ENCODE measurements around the gene SLC9C2.
"Not testable (repeated sequence)": the region's sequence is repeated elsewhere in the genome, so short reads cannot be mapped to it uniquely, and the experiment has no call there.

Gene SLC9C2

DNA sequence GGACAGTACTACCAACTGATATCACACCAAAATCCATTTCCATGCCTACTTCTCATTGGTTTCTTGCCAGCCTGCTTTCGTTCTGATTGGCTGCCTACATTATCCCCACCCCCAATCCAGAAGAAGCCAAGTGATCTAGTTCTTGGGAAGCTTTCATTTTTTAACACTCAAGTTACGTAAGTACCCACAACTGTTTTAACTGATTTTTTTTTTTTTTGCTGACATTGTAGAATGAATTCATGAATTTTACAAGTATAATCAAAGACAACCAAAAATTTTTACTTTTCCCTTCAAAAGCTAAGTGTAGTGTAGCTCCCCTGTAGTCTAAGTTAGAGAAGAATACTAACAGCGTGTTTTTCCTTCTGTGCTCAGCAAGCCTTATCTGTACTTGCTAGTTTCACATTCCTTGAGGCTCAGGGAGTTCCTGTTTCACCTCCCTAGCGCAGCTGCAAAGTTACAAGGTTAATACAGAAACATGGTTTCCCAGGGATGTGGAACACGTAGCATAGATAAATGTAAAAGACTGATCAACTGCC is at the start of gene SLC9C2:
Gene SLC9C2 (minus strand): TSS at position 17 of the 536 bp plus-strand sequence. CDS start 1,296 bp downstream, outside the sequence.
- no peak for DNase-seq (ENCODE audit: low read depth in 2 of 2)

GRCh38 chr1:173648880-173649605 is 46.2 kb upstream of the SLC9C2 start:
- no peak for DNase-seq (ENCODE audit: low read depth in 2 of 2)

GRCh38 chr1:173646656-173647055 is 43.8 kb upstream of the SLC9C2 start:
- no peak for DNase-seq (ENCODE audit: low read depth in 2 of 2)

DNA sequence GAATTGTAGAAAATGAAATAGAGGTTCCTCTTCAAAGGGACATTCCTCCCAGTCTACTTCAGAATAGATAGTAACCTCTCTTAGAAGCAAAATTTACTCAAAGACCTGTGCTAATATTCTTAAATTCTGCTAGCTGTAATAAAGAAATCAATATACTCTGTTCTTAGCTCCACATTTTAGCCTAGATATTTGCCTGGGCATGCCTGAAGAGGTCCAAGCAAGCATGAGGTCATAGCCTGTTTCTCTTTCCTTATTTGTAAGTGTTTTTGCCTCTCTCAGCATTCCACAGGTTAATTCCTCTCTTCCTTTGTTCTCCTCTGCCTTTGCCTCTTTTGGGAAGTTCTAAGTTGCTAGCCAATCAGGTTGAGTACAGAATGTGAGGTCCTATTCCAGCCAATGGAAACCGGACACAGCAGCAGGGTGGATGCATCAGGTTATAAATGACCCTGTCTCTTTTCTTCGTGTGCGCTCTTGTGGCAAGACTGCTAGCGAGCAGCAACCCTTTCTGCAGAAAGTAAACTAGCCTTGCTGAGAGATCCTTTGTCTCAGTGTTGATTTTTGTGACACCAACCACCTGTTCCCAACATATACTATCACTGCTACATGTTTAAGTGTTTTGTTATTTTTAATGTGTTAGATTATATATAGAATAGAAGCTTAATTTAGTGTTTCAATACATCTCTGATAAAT is 39.7 kb upstream of the SLC9C2 start:
- not testable (repeated sequence) for DNase-seq (ENCODE audit: low read depth in 2 of 2)

DNA sequence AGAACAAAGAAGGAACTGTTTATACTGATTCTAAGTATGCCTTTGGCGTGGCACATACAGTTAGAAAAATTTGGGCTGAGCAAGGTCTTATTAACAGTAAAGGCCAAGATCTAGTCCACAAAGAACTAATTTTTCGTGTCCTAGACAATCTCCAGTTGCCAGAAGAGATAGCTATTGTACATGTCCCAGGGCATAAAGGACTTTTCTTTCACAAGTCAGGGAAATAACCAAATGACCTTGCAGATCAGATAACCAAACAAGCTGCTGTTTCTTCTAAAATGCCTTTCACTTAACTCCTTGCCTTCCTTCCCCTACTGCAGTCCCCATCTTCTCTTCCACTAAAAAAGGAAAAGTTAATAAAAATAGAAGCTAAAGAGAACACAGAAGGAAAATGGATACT is 36.2 kb upstream of the SLC9C2 start:
- no peak for DNase-seq (ENCODE audit: low read depth in 2 of 2)

GRCh38 chr1:173638043-173639021 is 35.5 kb upstream of the SLC9C2 start:
- DNase-seq (ENCODE audit: low read depth in 2 of 2) = no peak

GRCh38 chr1:173637236-173638042 is 34.6 kb upstream of the SLC9C2 start:
- not testable (repeated sequence) for DNase-seq (ENCODE audit: low read depth in 2 of 2)

GRCh38 chr1:173635116-173635515 is 32.2 kb upstream of the SLC9C2 start, which contains the start of gene TEX50:
Gene TEX50, plus strand, starts transcription at chr1:173635338. Its CDS starts 184 bp downstream, at chr1:173635522.
- no peak for DNase-seq (ENCODE audit: low read depth in 2 of 2)

DNA sequence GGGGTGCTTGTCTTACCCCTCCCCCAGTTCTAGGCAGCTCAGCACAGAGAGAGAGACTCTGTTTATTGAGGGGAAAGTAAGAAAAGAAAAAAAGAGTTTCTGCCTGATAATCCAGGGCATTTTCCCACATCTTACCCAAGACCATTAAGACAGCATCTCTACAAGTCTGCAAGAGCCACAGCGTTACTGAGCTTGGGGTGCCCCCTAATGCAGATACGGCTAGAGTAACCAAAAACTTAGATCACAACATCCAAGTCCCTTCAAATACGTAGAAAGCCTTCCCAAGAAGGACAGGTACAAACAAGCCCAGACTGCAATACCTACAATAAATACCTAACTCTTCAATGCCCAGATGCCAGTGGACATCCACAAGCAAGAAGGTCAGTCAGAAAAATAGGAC is 26.0 kb upstream of the SLC9C2 start:
- DNase-seq (ENCODE audit: low read depth in 2 of 2) = no peak

DNA sequence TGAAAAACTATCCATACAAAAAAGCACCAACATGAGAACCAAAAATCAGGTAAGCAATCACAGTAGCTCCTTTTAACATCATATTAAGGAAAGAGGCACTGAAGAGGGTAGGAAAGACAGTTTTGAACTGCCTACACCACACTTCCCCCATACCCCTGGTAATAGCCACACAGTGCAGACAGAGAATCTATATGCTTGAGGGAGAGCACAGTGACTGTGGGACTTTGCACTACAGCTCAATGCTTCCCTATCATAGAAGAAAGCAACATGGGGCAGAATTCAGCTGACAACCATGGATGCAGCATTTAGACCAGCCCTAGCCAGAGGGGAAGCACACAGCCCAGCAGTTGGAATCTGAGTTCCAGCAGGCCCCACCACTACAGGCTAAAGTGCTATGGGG is 24.4 kb upstream of the SLC9C2 start:
- no peak for DNase-seq (ENCODE audit: low read depth in 2 of 2)

DNA sequence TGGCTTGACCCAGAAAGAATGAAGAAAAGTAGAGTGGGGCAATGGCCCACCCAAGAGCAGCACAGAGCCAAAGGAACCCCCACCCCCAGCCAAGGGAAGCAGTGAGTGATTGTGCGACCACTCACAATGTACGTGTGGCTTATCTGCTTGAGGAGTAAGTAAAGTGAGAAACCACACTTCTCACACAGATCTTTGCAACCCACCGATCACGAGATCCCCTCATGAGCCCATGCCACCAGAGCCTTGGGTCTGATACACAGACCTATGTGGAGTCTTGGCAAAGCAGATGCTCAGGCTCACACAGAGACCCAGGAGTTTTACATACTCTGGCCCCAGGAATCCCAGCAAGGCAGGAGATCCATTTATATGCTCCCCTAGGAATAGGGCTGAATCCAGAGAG is 14.0 kb upstream of the SLC9C2 start:
- DNase-seq (ENCODE audit: low read depth in 2 of 2) = no peak

- DNase-seq (ENCODE audit: low read depth in 2 of 2) = not testable (repeated sequence)
These were observed 10.2 kb upstream of the SLC9C2 start for GRCh38 chr1:173613086-173613485.

DNA sequence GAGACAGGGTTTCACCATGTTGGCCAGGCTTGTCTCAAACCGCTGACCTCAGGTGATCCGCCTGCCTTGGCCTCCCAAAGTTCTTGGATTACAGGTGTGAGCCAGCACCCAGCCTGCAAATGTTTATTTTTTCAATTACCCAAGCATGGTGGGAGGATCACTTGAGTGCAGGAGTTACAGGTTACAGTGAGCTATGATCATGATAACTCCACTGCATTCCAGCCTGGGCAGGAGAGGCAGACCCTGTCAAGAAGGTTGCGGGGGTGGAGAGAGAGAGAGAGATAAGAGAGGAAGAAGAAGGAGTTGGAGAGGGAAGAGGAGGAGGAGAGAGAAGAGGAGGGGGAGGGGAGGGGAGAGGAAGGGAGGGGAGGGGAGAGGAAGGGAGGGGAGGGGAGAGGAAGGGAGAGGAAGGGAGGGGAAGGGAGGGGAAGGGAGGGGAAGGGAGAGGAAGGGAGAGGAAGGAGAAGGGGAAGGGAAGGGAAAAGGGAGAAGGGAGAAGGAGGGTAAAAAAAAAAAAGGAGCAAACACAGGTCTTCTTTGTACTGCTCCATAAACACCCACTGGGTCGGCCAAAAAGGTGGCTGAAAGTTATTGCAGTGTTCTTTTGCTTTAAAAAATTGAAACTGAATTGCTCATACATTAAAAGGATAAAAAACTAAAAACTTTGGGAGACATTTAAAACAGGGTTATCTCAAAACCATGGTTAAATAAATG is 5.8 kb upstream of the SLC9C2 start:
- DNase-seq (ENCODE audit: low read depth in 2 of 2) = no peak

DNA sequence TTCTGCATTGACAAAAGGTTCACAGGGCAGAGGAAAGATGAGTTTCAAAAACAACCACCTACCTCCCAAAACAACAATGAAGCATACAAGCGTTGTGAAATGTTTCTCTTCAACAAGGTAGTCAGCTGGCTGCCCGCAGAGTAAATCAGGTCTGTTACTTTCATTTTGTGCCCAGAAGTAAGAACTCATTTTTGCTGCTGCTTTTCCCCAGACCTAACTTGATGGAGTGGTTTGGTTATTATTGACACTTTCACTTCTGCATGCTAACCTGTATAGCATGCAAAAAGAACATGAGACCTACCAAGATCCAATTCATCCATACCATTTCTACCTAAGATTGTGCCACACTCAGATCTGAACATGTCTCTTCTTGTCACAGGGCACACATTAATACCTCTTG is 1.3 kb downstream of the SLC9C2 start:
- no peak for DNase-seq (ENCODE audit: low read depth in 2 of 2)

- no peak for DNase-seq (ENCODE audit: low read depth in 2 of 2)
These were observed 6.6 kb downstream of the SLC9C2 start for GRCh38 chr1:173596097-173596825.

DNA sequence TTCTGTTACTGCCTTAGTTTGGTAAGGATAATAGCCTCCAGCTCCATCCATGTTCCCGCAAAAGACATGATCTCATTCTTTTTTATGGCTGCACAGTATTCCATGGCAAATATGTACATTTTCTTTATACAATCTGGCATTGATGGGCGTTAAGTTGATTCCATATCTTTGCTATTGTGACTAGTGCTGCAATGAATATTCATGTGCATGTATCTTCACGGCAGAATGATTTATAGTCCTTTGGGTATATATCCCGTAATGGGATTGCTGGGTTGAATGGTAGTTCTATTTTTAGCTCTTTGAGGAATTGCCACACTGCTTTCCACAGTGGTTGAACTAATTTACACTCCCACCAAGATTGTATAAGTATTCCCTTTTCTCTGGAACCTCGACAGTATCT is 11.7 kb downstream of the SLC9C2 start:
- DNase-seq (ENCODE audit: low read depth in 2 of 2) = not testable (repeated sequence)

DNA sequence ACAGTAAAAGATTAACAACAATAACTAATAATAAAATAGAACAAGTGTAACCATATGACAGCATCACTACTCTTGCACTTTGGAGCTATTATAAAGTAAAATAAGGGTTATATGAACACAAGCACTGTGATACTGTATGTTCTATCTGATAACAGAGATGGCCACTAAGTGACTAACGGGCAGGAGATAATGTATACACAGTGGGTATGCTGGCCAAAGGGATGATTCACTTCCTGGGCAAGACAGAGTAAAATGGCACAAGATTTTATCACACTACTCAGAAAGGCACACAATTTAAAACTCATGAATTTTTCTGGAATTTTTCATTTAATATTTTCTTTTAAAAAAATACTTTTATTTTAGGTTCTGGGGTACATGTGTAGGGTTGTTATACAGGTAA is 12.3 kb downstream of the SLC9C2 start:
- no peak for DNase-seq (ENCODE audit: low read depth in 2 of 2)

GRCh38 chr1:173581383-173582079 is 21.3 kb downstream of the SLC9C2 start:
- no peak for DNase-seq (ENCODE audit: low read depth in 2 of 2)

GRCh38 chr1:173580658-173581057 is 22.2 kb downstream of the SLC9C2 start:
- no peak for DNase-seq (ENCODE audit: low read depth in 2 of 2)

Measured in activated CD4-positive, alpha-beta T cell treated with anti-CD3 and anti-CD28 coated beads for 24 hours (primary cell).